Measurements from ENCODE around the gene TICAM2. TPM values are rescaled to one million over a fixed set of nuclear protein-coding genes. Genes with fewer than 3 reads are reported as not detected.
A peak's percentile ranks its signal among the peaks of the same experiment; 100 is the strongest.

The TICAM2 gene
- total and polyA plus RNA-seq, 10 of the 15 experiments (the other 5 are each of a cell fraction or from before 2014, with no cell fraction given): 0.14 to 7.0 (median 2.9) TPM

DNA sequence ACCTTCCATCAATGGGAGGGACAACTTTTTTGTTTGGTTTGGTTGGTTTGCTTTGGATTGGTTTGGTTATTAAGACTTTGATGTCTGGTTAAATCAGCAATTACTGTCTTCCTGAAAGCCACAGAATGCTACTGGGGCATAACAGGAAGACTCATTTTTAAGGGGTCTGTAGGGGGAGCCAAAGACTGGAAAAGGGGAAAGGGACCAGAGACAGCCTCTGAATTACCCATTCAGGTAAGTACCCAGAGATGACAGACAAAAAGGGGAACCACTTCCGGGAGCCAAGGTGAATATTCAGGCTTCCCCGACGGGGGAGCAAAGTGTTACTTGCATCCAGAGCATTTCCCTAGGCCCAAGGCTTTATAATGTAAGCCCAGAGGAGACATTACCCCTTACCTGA, 53.1 kb downstream of the TICAM2 start:
- H3K36me3 ChIP-seq (ENCODE audit: control insufficient read depth in 2 of 2, insufficient read depth in 2 of 2, low read length in 1 of 2): no peaks in the 10 kb centered on the region
- H3K4me2 ChIP-seq (ENCODE audit: control insufficient read depth, insufficient read depth): no peak overlapping the region
- peak; percentile 72 for FAIRE-seq
- H3K4me3 ChIP-seq: no peak overlapping the region
- ChIA-PET POLR2A (no interaction called here), SMC1A (ENCODE audit: uncharacterized antibody, unreplicated experiment) (no interaction called here), CTCF (no interaction called here), RAD21 (ENCODE audit: unreplicated experiment) (no interaction called here)
- 3% methylated on average over 3 of the region's 3 CpGs for WGBS (ENCODE audit: insufficient coverage, insufficient replicate concordance, low lambda C conversion rate, missing lambda C conversion rate)
- H3K9me3 ChIP-seq (replicated peaks; ENCODE audit: control insufficient read depth, insufficient read depth, low read length): peaks cover 5% of the 10 kb centered on the region
- peaks cover 3% of the 10 kb centered on the region for H3K79me2 ChIP-seq (ENCODE audit: control insufficient read depth, insufficient read depth, low read length)
- H2AFZ ChIP-seq (ENCODE audit: control insufficient read depth, low read depth, low read length): peak overlapping the region; percentile 25
- no TSS peak for BruUV-seq (replicated peaks)
- H4K20me1 ChIP-seq (ENCODE audit: control insufficient read depth, insufficient read depth): no peaks in the 10 kb centered on the region
- H3K9ac ChIP-seq (ENCODE audit: control insufficient read depth, insufficient read depth, low read length): no peak overlapping the region
- peaks cover 4% of the 10 kb centered on the region for H3K4me1 ChIP-seq (ENCODE audit: control insufficient read depth, insufficient read depth, low read length)
- peak; percentile 48 for DNase-seq (ENCODE audit: low read depth, low spot score)
- peak; percentile 7 for ATAC-seq
- no peaks in the 10 kb centered on the region for H3K27me3 ChIP-seq (replicated peaks in 1 of 2; ENCODE audit: control insufficient read depth in 2 of 2, insufficient read depth in 2 of 2, low read length in 1 of 2)
- intact Hi-C loops (cut with micrococcal nuclease; ENCODE audit: unreplicated experiment) (loop anchor here (1.0 to 10.0 kb wide), 5 partner anchors 37 to 1114 kb away; partner anchors contain the start of genes AP3S1 and ATG12), in situ Hi-C loops (cut with MboI) (no loop called here)
- no peak overlapping the region for H3K27ac ChIP-seq (ENCODE audit: control insufficient read depth, insufficient read depth)
- TF ChIP-seq, protein P1, sequence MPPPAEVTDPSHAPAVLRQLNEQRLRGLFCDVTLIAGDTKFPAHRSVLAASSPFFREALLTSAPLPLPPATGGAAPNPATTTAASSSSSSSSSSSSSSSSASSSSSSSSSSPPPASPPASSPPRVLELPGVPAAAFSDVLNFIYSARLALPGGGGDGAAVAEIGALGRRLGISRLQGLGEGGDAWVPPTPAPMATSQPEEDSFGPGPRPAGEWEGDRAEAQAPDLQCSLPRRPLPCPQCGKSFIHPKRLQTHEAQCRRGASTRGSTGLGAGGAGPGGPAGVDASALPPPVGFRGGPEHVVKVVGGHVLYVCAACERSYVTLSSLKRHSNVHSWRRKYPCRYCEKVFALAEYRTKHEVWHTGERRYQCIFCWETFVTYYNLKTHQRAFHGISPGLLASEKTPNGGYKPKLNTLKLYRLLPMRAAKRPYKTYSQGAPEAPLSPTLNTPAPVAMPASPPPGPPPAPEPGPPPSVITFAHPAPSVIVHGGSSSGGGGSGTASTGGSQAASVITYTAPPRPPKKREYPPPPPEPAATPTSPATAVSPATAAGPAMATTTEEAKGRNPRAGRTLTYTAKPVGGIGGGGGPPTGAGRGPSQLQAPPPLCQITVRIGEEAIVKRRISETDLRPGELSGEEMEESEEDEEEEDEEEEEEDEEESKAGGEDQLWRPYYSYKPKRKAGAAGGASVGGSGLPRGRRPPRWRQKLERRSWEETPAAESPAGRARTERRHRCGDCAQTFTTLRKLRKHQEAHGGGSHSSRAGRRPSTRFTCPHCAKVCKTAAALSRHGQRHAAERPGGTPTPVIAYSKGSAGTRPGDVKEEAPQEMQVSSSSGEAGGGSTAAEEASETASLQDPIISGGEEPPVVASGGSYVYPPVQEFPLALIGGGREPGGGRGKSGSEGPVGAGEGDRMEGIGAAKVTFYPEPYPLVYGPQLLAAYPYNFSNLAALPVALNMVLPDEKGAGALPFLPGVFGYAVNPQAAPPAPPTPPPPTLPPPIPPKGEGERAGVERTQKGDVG (CRISPR knock-in tag; IDR thresholded peaks at IDR 0.05): no peak
- TF ChIP-seq, protein P2, sequence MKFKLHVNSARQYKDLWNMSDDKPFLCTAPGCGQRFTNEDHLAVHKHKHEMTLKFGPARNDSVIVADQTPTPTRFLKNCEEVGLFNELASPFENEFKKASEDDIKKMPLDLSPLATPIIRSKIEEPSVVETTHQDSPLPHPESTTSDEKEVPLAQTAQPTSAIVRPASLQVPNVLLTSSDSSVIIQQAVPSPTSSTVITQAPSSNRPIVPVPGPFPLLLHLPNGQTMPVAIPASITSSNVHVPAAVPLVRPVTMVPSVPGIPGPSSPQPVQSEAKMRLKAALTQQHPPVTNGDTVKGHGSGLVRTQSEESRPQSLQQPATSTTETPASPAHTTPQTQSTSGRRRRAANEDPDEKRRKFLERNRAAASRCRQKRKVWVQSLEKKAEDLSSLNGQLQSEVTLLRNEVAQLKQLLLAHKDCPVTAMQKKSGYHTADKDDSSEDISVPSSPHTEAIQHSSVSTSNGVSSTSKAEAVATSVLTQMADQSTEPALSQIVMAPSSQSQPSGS (IDR thresholded peaks at IDR 0.05; ENCODE audit: low read length): no peak
- TF ChIP-seq IKZF1 (conservative IDR thresholded peaks at IDR 0.05): 0 out of 2 replicates have a peak, but pooled peaks have one; percentile 34
- TF ChIP-seq ZNF274 (IDR thresholded peaks at IDR 0.05; ENCODE audit: insufficient read depth, insufficient read length): no peak
- TF ChIP-seq, protein P3, sequence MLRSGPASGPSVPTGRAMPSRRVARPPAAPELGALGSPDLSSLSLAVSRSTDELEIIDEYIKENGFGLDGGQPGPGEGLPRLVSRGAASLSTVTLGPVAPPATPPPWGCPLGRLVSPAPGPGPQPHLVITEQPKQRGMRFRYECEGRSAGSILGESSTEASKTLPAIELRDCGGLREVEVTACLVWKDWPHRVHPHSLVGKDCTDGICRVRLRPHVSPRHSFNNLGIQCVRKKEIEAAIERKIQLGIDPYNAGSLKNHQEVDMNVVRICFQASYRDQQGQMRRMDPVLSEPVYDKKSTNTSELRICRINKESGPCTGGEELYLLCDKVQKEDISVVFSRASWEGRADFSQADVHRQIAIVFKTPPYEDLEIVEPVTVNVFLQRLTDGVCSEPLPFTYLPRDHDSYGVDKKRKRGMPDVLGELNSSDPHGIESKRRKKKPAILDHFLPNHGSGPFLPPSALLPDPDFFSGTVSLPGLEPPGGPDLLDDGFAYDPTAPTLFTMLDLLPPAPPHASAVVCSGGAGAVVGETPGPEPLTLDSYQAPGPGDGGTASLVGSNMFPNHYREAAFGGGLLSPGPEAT (IDR thresholded peaks at IDR 0.05; ENCODE audit: low read depth): peak; percentile 58; the same call in 1 of the 2 replicates
- peak; percentile 86 for TF ChIP-seq RAD21 (IDR thresholded peaks at IDR 0.05; ENCODE audit: insufficient read depth, low read depth, low read length)
- TF ChIP-seq IKZF2 (IDR thresholded peaks at IDR 0.05): peak in 1 of 2 experiments; percentile 31; a peak in 1 of 4 replicates
- TF ChIP-seq SMARCA5 (IDR thresholded peaks at IDR 0.05): peak; percentile 92
- TF ChIP-seq, protein P4, sequence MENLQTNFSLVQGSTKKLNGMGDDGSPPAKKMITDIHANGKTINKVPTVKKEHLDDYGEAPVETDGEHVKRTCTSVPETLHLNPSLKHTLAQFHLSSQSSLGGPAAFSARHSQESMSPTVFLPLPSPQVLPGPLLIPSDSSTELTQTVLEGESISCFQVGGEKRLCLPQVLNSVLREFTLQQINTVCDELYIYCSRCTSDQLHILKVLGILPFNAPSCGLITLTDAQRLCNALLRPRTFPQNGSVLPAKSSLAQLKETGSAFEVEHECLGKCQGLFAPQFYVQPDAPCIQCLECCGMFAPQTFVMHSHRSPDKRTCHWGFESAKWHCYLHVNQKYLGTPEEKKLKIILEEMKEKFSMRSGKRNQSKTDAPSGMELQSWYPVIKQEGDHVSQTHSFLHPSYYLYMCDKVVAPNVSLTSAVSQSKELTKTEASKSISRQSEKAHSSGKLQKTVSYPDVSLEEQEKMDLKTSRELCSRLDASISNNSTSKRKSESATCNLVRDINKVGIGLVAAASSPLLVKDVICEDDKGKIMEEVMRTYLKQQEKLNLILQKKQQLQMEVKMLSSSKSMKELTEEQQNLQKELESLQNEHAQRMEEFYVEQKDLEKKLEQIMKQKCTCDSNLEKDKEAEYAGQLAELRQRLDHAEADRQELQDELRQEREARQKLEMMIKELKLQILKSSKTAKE (IDR thresholded peaks at IDR 0.05; ENCODE audit: low read depth, poor library complexity, severe bottlenecking): peak; percentile 69
- TF ChIP-seq, protein P5, sequence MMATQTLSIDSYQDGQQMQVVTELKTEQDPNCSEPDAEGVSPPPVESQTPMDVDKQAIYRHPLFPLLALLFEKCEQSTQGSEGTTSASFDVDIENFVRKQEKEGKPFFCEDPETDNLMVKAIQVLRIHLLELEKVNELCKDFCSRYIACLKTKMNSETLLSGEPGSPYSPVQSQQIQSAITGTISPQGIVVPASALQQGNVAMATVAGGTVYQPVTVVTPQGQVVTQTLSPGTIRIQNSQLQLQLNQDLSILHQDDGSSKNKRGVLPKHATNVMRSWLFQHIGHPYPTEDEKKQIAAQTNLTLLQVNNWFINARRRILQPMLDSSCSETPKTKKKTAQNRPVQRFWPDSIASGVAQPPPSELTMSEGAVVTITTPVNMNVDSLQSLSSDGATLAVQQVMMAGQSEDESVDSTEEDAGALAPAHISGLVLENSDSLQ (IDR thresholded peaks at IDR 0.05): peak; percentile 24; the same call in 1 of the 2 replicates
- no peak for TF ChIP-seq HDAC2 (IDR thresholded peaks at IDR 0.05)
- peak; percentile 62 for TF ChIP-seq RUNX3 (IDR thresholded peaks at IDR 0.05; ENCODE audit: low read length)
- TF ChIP-seq TCF3 (IDR thresholded peaks at IDR 0.05; ENCODE audit: borderline replicate concordance, insufficient read depth, low read depth, low read length): no peak
- TF ChIP-seq RAD51 (IDR thresholded peaks at IDR 0.05): no peak
- TF ChIP-seq FOXK2 (IDR thresholded peaks at IDR 0.05): no peak
- peak; percentile 61 for TF ChIP-seq NR2C1 (IDR thresholded peaks at IDR 0.05)

Measured in GM12878 (cell line).